Esophagus squamous epithelium (tissue), 5 donors: ENCODE results near the gene DBNL. TPM values are rescaled to one million over a fixed set of nuclear protein-coding genes. Genes with fewer than 3 reads are reported as not detected.

Experiments
- DNase-seq: peaks from one replicate; lab custom pipeline; 2025; lab: John Stamatoyannopoulos, UW
- H3K27ac ChIP-seq, 4 donors: fragments of 200-600 bp; sonication (generic); one replicate each; pipeline ENCODE4 v1.5.1; 2016 to 2019; ENCODE audit warnings: mild to moderate bottlenecking in 1 of 4
- H3K27me3 ChIP-seq, 4 donors: fragments of 200-600 bp; sonication (generic); 1 replicate in 3 of 4; 2 replicates in 1 of 4; pipeline versions ENCODE4 v1.5.1 to v1.6.0; 2017 to 2021; ENCODE audit warnings: antibody characterized with exemption in 1 of 4
- H3K36me3 ChIP-seq, 3 donors: fragments of 200-600 bp; sonication (generic); one replicate each; pipeline ENCODE4 v1.5.1; 2016 to 2019
- H3K4me1 ChIP-seq, 3 donors: fragments of 200-600 bp; sonication (generic); one replicate each; pipeline ENCODE4 v1.5.1; 2017 to 2019
- H3K4me3 ChIP-seq, 4 donors: fragments of 200-600 bp; sonication (generic); 1 replicate in 3 of 4; 2 replicates in 1 of 4; pipeline ENCODE4 v1.5.1; 2016 to 2019; ENCODE audit warnings: mild to moderate bottlenecking in 2 of 4, moderate library complexity in 1 of 4
- H3K9me3 ChIP-seq, 3 donors: fragments of 200-600 bp; sonication (generic); one replicate each; pipeline ENCODE4 v1.5.1; 2016 to 2019
- CTCF ChIP-seq, 6 experiments: fragments of 450-650 bp in 4 of 6; fragments of 200-600 bp in 2 of 6; sonication (generic) in 2 of 6; IDR thresholded peaks; one replicate each; pipeline ENCODE4 v1.5.1; 2016 to 2019; ENCODE audit warnings: antibody characterized with exemption in 6 of 6, mild to moderate bottlenecking in 4 of 6, moderate library complexity in 4 of 6
- POLR2A ChIP-seq, 4 donors: fragments of 450-650 bp; IDR thresholded peaks; one replicate each; pipeline ENCODE4 v1.6.1; 2017; ENCODE audit warnings: antibody characterized with exemption in 4 of 4, mild to moderate bottlenecking in 4 of 4, moderate library complexity in 3 of 4
- WGBS, 2 donors: methylation state at CpG; one replicate each; pipeline ENCODE4 v1.1.5; 2018; 5-methylcytosine and 5-hydroxymethylcytosine counted together
- intact Hi-C: fragments of 100-400 bp; cut with DNase I; formaldehyde crosslinking; loops from one replicate; pipeline ENCODE4 v1.15.0; 2022
- total RNA-seq, 4 donors: library from RNA; depleted of rRNA; stranded (reverse); fragments of >200 nt; gene quantifications; one replicate each; pipeline ENCODE4 v1.1.0, GENCODE V29; 2016
- donor health status: DM: yes; HTN: yes; CAD: no.

DBNL gene
- total RNA-seq, 4 donors from 2014 or later, result 185 to 337 (median 225) TPM

- no peaks in the 10 kb centered on the region for H3K27me3 ChIP-seq
- intact Hi-C loops, result no loop called here
- no peak for DNase-seq
- no peak overlapping the region for H3K4me3 ChIP-seq
- WGBS, 2 donors, result 44 to 61% methylated on average over 3 to 6 of the region's 10 CpGs
- H3K27ac ChIP-seq, result peak overlapping the region in 2 of 4 donors; percentile 4 to 13
- peaks cover 18 to 55% (median 34%) of the 10 kb centered on the region in 3 donors for H3K4me1 ChIP-seq
- TF ChIP-seq CTCF (IDR thresholded peaks at IDR 0.05) (no peak), POLR2A (IDR thresholded peaks at IDR 0.05) (no peak)
- peaks cover 26 to 45% (median 40%) of the 10 kb centered on the region in 3 donors for H3K36me3 ChIP-seq
- no peaks in the 10 kb centered on the region for H3K9me3 ChIP-seq
These were observed 19.0 kb downstream of the DBNL start for GRCh38 chr7:44063547-44063893.

GRCh38 chr7:44063894-44064651 is 19.6 kb downstream of the DBNL start:
- H3K9me3 ChIP-seq, result no peaks in the 10 kb centered on the region
- TF ChIP-seq POLR2A (IDR thresholded peaks at IDR 0.05), result no peak
- TF ChIP-seq CTCF (IDR thresholded peaks at IDR 0.05), result no peak
- no peak for DNase-seq
- H3K27me3 ChIP-seq, result no peaks in the 10 kb centered on the region
- H3K27ac ChIP-seq, result peak overlapping the region in 2 of 4 donors; percentile 4 to 13
- H3K4me1 ChIP-seq, result peaks cover 16 to 49% (median 28%) of the 10 kb centered on the region in 3 donors
- H3K4me3 ChIP-seq, result no peak overlapping the region
- WGBS, 2 donors, result 39 to 47% methylated on average over 7 to 15 of the region's 16 CpGs
- intact Hi-C loops, result no loop called here
- H3K36me3 ChIP-seq, result peaks cover 20 to 39% (median 35%) of the 10 kb centered on the region in 3 donors

- H3K4me3 ChIP-seq, result no peak overlapping the region
- TF ChIP-seq POLR2A (IDR thresholded peaks at IDR 0.05), result no peak
- no peak for TF ChIP-seq CTCF (IDR thresholded peaks at IDR 0.05)
- no peak for DNase-seq
These were observed 20.4 kb downstream of the DBNL start for GRCh38 chr7:44064791-44065430.

GRCh38 chr7:44065431-44066110 is 21.1 kb downstream of the DBNL start, which contains the start of gene PGAM2:
TSS of gene PGAM2 (minus strand) at chr7:44065567. CDS start at chr7:44065529, 38 bp downstream.
- intact Hi-C loops, result no loop called here
- Histone ChIP-seq H3K9me3 (no peaks in the 10 kb centered on the region), H3K27me3 (no peaks in the 10 kb centered on the region), H3K4me3 (no peak within 1 kb of the TSS), H3K27ac (no peak within 1 kb of the TSS), H3K4me1 (peaks cover 16 to 46% (median 23%) of the 10 kb centered on the region in 3 donors), H3K36me3 (peaks cover 6 to 24% (median 20%) of the 10 kb centered on the region in 3 donors)
- WGBS, 2 donors, result 7 to 25% methylated on average over 3 of the region's 14 CpGs
- TF ChIP-seq POLR2A (IDR thresholded peaks at IDR 0.05) (no peak), CTCF (IDR thresholded peaks at IDR 0.05) (no peak)
- no peak for DNase-seq

More at GRCh38 chr7:44064791-44065430, 20.4 kb downstream of the DBNL start:
- peaks cover 12 to 31% (median 27%) of the 10 kb centered on the region in 3 donors for H3K36me3 ChIP-seq
- no peaks in the 10 kb centered on the region for H3K27me3 ChIP-seq
- peaks cover 16 to 41% (median 23%) of the 10 kb centered on the region in 3 donors for H3K4me1 ChIP-seq
- no peaks in the 10 kb centered on the region for H3K9me3 ChIP-seq
- 13 to 20% methylated on average over 3 to 29 of the region's 33 CpGs for WGBS, 2 donors
- H3K27ac ChIP-seq, result no peak overlapping the region
- intact Hi-C loops, result no loop called here
